ENCODE measurements around the gene ODAD2. TPM values are rescaled to one million over a fixed set of nuclear protein-coding genes. Genes with fewer than 3 reads are reported as not detected.

The ODAD2 gene
- total RNA-seq, 1 experiment from 2014 or later: 20.4 TPM

GRCh38 chr10:28020080-28020860 is 21.4 kb upstream of the ODAD2 start:
- Histone ChIP-seq H3K4me3 (replicated peaks in 1 of 2; ENCODE audit: low read depth in 1 of 2, low read length in 2 of 2) (no peak overlapping the region), H3K79me2 (ENCODE audit: insufficient read depth, low read length) (no peaks in the 10 kb centered on the region), H3K36me3 (ENCODE audit: control insufficient read depth in 1 of 2, insufficient read depth in 2 of 2, low read length in 2 of 2) (no peaks in the 10 kb centered on the region), H3K9me3 (ENCODE audit: control insufficient read depth in 1 of 2, insufficient read depth in 1 of 2, low read depth in 1 of 2, low read length in 2 of 2) (peaks cover 0 to 6% of the 10 kb centered on the region in 2 experiments; a peak in 1 of 4 replicates), H3K4me1 (ENCODE audit: control insufficient read depth in 1 of 2, insufficient read depth in 2 of 2, low read length in 2 of 2) (no peaks in the 10 kb centered on the region), H4K20me1 (ENCODE audit: insufficient read depth) (no peaks in the 10 kb centered on the region), H3K27ac (ENCODE audit: low read depth, low read length) (no peak overlapping the region), H2AFZ (ENCODE audit: low read depth, low read length, poor library complexity, severe bottlenecking) (no peak overlapping the region), H3K4me2 (ENCODE audit: low read length) (no peak overlapping the region), H3K27me3 (ENCODE audit: insufficient read depth, low read length) (no peaks in the 10 kb centered on the region), H3K9me2 (ENCODE audit: insufficient read depth) (no peaks in the 10 kb centered on the region; the same call in 1 of the 2 replicates), H3K9ac (ENCODE audit: low read length) (no peak overlapping the region)
- ATAC-seq (no peak), DNase-seq (ENCODE audit: low read depth, low spot score) (no peak)
- RAD21 ChIA-PET (ENCODE audit: low non-redundant PET in 1 of 2, low total read pairs in 2 of 2, uncharacterized antibody in 2 of 2, unreplicated experiment in 2 of 2): no interaction called here
- TF ChIP-seq ZNF274 (IDR thresholded peaks at IDR 0.05; ENCODE audit: low read depth, low read length) (no peak), EZH2 (IDR thresholded peaks at IDR 0.05) (no peak), EGR1 (IDR thresholded peaks at IDR 0.05; ENCODE audit: low read depth) (no peak), EZH2phosphoT487 (IDR thresholded peaks at IDR 0.05; ENCODE audit: borderline replicate concordance) (no peak), SIN3A (IDR thresholded peaks at IDR 0.05; ENCODE audit: low read depth) (no peak), SRF (IDR thresholded peaks at IDR 0.05; ENCODE audit: low read depth) (no peak), POLR2AphosphoS5 (IDR thresholded peaks at IDR 0.05; ENCODE audit: low read depth, low read length) (no peak), TCF7L2 (IDR thresholded peaks at IDR 0.05; ENCODE audit: borderline replicate concordance, extremely low read depth, insufficient read depth, insufficient read length) (no peak), MAX (IDR thresholded peaks at IDR 0.05) (no peak), SP1 (IDR thresholded peaks at IDR 0.05; ENCODE audit: low read depth) (no peak), FOSL1 (IDR thresholded peaks at IDR 0.05; ENCODE audit: low read depth) (no peak), CEBPB (IDR thresholded peaks at IDR 0.05; ENCODE audit: low read depth) (no peak), RAD21 (IDR thresholded peaks at IDR 0.05; ENCODE audit: low read depth) (no peak), CTCF (IDR thresholded peaks at IDR 0.05 in 2 of 3, conservative IDR thresholded peaks at IDR 0.05 in 1 of 3; ENCODE audit: borderline replicate concordance in 1 of 3, insufficient read depth in 1 of 3, low read depth in 2 of 3, low read length in 2 of 3) (no peak), ELF1 (IDR thresholded peaks at IDR 0.05; ENCODE audit: borderline replicate concordance, low read depth) (no peak), JUND (IDR thresholded peaks at IDR 0.05) (no peak), CBX3 (IDR thresholded peaks at IDR 0.05; ENCODE audit: low read depth) (no peak), ATF3 (IDR thresholded peaks at IDR 0.05) (no peak), YY1 (IDR thresholded peaks at IDR 0.05; ENCODE audit: extremely low read depth, insufficient replicate concordance, low read depth, low read length) (no peak)
- intact Hi-C loops (cut with micrococcal nuclease): no loop called here
- BruUV-seq (replicated peaks): no TSS peak
- POLR2A ChIA-PET: no interaction called here
- CTCF ChIA-PET: no interaction called here

Measured in HCT116 (cell line).